Stomach (tissue), 4 donors: ENCODE measurements around the gene MUS81.

Source experiments
- CTCF ChIP-seq, 7 experiments: fragments of 450-650 bp in 4 of 7; fragments of 200-600 bp in 3 of 7; sonication (generic) in 3 of 7; IDR thresholded peaks; one replicate each; pipeline ENCODE4 v1.5.1; 2016 to 2019; ENCODE audit warnings: antibody characterized with exemption in 7 of 7, control low read depth in 2 of 7, mild to moderate bottlenecking in 1 of 7
- EP300 ChIP-seq: sonication (generic); formaldehyde crosslinking; IDR thresholded peaks from one replicate; pipeline ENCODE4 v1.6.1; 2017; ENCODE audit warnings: antibody characterized with exemption
- POLR2A ChIP-seq, 4 donors: fragments of 450-650 bp; IDR thresholded peaks; one replicate each; pipeline ENCODE4 v1.6.1; 2016; ENCODE audit warnings: antibody characterized with exemption in 4 of 4, control low read depth in 2 of 4, mild to moderate bottlenecking in 1 of 4, moderate library complexity in 1 of 4
- POLR2AphosphoS5 ChIP-seq, 3 donors: sonication (generic); formaldehyde crosslinking; IDR thresholded peaks; one replicate each; pipeline ENCODE4 v1.6.1; 2016; ENCODE audit warnings: antibody characterized with exemption in 3 of 3

GRCh38 chr11:65822776-65823528, 37.3 kb upstream of the MUS81 start:
- no peak for TF ChIP-seq CTCF (IDR thresholded peaks at IDR 0.05)
- TF ChIP-seq POLR2A (IDR thresholded peaks at IDR 0.05): no peak
- no peak for TF ChIP-seq POLR2AphosphoS5 (IDR thresholded peaks at IDR 0.05)
- no peak for TF ChIP-seq EP300
